ENCODE results near the gene FOS.

FOS gene

DNA sequence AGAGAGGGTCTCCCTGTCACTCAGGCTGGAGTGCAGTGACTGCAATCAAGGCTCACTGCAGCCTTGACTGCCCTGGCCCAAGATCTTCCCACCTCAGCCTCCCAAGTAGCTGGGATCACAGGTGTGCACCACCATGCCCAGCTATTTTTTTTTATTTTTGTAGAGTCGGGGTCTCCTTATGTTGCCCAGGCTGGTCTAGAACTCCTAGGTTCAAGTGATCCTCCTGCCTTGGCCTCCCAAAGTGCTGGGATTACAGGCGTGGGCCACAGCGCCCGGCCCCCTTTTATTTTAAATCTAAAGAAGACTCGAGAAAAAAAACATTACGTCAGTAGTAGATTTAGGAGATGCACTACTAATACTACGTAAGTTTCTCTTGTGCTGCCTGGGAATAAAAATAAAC is 14.3 kb downstream of the FOS start (continued):
- no peak for TF ChIP-seq ZNF76 (tag by site-specific recombination; IDR thresholded peaks at IDR 0.05; ENCODE audit: borderline replicate concordance, low read depth)

DNA sequence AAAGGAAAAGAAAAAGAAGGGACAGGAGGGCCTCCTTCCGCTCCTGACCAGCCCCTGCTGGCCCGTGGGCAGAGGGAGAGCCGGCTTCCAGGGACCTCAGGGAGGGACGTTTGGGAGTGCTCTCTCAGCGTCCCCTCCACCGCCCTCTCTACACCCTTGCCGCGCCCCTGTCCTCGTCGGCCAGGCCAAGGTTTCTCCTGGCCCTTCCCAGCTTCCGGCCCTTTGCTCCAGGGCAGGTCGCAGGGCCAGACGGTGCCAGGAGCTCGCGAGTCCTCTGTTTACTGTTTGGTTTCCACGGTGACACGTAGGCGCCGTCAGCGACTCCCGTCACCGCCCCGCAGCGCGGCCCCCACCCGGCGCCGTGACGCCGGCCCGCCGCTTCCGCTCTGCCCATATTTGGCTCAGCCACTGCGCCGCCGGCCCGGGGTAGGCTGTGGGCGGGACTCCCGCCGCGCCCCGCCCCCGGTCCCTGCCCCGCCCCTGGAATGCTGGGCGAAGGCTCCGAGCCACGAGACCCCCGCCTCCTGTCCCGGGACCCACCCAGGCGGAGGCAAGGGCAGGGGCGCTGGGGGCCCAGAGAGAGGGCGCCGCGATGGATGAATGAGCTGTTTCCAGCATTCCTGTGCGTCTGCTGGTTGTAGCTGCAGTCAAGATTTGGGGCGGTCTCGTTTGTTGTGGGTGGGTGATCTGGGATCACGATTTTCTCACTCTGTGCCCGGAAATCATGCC is 15.5 kb downstream of the FOS start:
- H3K4me1 ChIP-seq (ENCODE audit: control insufficient read depth, insufficient read depth, low read length), result peaks cover 13% of the 10 kb centered on the region; the same call in 1 of the 2 replicates
- no peaks in the 10 kb centered on the region for H3K9me3 ChIP-seq (ENCODE audit: control insufficient read depth, insufficient read depth, low read depth, low read length)
- no peaks in the 10 kb centered on the region for H3K36me3 ChIP-seq (ENCODE audit: control insufficient read depth in 2 of 2, insufficient read depth in 1 of 2, low read length in 2 of 2)
- peak overlapping the region; percentile 68 for H3K4me3 ChIP-seq (ENCODE audit: low read depth, low read length)
- POLR2A ChIA-PET, result interaction anchor here (0.6 to 1.4 kb wide), 5 partner anchors 24 to 169 kb away, joined by 3 to 7 read pairs (median 4); partner anchors contain the start of gene NEK9
- no peak overlapping the region for H3K27ac ChIP-seq (ENCODE audit: extremely low read depth, low read depth, low read length)
- CTCF ChIA-PET, result interaction anchor here (0.6 to 5.3 kb wide), 11 partner anchors 10 to 414 kb away, joined by 3 to 45 read pairs (median 4); no protein-coding TSS in a partner anchor
- TF ChIP-seq, protein P1, sequence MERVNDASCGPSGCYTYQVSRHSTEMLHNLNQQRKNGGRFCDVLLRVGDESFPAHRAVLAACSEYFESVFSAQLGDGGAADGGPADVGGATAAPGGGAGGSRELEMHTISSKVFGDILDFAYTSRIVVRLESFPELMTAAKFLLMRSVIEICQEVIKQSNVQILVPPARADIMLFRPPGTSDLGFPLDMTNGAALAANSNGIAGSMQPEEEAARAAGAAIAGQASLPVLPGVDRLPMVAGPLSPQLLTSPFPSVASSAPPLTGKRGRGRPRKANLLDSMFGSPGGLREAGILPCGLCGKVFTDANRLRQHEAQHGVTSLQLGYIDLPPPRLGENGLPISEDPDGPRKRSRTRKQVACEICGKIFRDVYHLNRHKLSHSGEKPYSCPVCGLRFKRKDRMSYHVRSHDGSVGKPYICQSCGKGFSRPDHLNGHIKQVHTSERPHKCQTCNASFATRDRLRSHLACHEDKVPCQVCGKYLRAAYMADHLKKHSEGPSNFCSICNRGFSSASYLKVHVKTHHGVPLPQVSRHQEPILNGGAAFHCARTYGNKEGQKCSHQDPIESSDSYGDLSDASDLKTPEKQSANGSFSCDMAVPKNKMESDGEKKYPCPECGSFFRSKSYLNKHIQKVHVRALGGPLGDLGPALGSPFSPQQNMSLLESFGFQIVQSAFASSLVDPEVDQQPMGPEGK (tag by site-specific recombination; IDR thresholded peaks at IDR 0.05), result peak; percentile 71
- TF ChIP-seq, protein P2, sequence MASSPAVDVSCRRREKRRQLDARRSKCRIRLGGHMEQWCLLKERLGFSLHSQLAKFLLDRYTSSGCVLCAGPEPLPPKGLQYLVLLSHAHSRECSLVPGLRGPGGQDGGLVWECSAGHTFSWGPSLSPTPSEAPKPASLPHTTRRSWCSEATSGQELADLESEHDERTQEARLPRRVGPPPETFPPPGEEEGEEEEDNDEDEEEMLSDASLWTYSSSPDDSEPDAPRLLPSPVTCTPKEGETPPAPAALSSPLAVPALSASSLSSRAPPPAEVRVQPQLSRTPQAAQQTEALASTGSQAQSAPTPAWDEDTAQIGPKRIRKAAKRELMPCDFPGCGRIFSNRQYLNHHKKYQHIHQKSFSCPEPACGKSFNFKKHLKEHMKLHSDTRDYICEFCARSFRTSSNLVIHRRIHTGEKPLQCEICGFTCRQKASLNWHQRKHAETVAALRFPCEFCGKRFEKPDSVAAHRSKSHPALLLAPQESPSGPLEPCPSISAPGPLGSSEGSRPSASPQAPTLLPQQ (tag by site-specific recombination; IDR thresholded peaks at IDR 0.05), result peak; percentile 81
- TF ChIP-seq ZNF600 (tag by site-specific recombination; IDR thresholded peaks at IDR 0.05) (0 out of 2 replicates have a peak, but pooled peaks have one; percentile 24), ZFHX2 (tag by site-specific recombination; conservative IDR thresholded peaks at IDR 0.05) (peak; percentile 89), SP3 (tag by site-specific recombination; IDR thresholded peaks at IDR 0.05) (peak; percentile 61), ZBTB17 (tag by site-specific recombination; IDR thresholded peaks at IDR 0.05) (peak; percentile 81; the same call in 1 of the 2 replicates), ZNF549 (tag by site-specific recombination; IDR thresholded peaks at IDR 0.05) (no peak), ZNF404 (tag by site-specific recombination; IDR thresholded peaks at IDR 0.05) (no peak), ZNF366 (tag by site-specific recombination; conservative IDR thresholded peaks at IDR 0.05) (0 out of 2 replicates have a peak, but pooled peaks have one; percentile 23), KLF8 (tag by site-specific recombination; IDR thresholded peaks at IDR 0.05) (peak; percentile 67; the same call in 1 of the 2 replicates), ZNF335 (tag by site-specific recombination; conservative IDR thresholded peaks at IDR 0.05) (peak; percentile 51), EGR2 (tag by site-specific recombination; IDR thresholded peaks at IDR 0.05; ENCODE audit: low read depth) (no peak; the same call in 1 of the 2 replicates), KLF9 (tag by site-specific recombination; IDR thresholded peaks at IDR 0.05; ENCODE audit: low read depth) (peak; percentile 72), SP2 (tag by site-specific recombination; IDR thresholded peaks at IDR 0.05) (peak; percentile 76), SP7 (tag by site-specific recombination; IDR thresholded peaks at IDR 0.05) (0 out of 2 replicates have a peak, but pooled peaks have one; percentile 19), IKZF3 (tag by site-specific recombination; IDR thresholded peaks at IDR 0.05) (peak; percentile 39), KLF1 (tag by site-specific recombination; IDR thresholded peaks at IDR 0.05) (peak; percentile 45), ZBTB20 (tag by site-specific recombination; IDR thresholded peaks at IDR 0.05) (peak; percentile 23; the same call in 1 of the 2 replicates), GLIS2 (tag by site-specific recombination; IDR thresholded peaks at IDR 0.05) (0 out of 2 replicates have a peak, but pooled peaks have one; percentile 24), ZXDB (tag by site-specific recombination; IDR thresholded peaks at IDR 0.05) (0 out of 2 replicates have a peak, but pooled peaks have one; percentile 62)
- TF ChIP-seq, protein P3, sequence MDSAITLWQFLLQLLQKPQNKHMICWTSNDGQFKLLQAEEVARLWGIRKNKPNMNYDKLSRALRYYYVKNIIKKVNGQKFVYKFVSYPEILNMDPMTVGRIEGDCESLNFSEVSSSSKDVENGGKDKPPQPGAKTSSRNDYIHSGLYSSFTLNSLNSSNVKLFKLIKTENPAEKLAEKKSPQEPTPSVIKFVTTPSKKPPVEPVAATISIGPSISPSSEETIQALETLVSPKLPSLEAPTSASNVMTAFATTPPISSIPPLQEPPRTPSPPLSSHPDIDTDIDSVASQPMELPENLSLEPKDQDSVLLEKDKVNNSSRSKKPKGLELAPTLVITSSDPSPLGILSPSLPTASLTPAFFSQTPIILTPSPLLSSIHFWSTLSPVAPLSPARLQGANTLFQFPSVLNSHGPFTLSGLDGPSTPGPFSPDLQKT (IDR thresholded peaks at IDR 0.05; ENCODE audit: borderline replicate concordance, low read depth, low read length), result peak; percentile 100
- TF ChIP-seq, protein P4, sequence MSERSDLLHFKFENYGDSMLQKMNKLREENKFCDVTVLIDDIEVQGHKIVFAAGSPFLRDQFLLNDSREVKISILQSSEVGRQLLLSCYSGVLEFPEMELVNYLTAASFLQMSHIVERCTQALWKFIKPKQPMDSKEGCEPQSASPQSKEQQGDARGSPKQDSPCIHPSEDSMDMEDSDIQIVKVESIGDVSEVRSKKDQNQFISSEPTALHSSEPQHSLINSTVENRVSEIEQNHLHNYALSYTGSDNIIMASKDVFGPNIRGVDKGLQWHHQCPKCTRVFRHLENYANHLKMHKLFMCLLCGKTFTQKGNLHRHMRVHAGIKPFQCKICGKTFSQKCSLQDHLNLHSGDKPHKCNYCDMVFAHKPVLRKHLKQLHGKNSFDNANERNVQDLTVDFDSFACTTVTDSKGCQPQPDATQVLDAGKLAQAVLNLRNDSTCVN (tag by site-specific recombination; optimal IDR thresholded peaks at IDR 0.05), result peak; percentile 36
- TF ChIP-seq, protein P5, sequence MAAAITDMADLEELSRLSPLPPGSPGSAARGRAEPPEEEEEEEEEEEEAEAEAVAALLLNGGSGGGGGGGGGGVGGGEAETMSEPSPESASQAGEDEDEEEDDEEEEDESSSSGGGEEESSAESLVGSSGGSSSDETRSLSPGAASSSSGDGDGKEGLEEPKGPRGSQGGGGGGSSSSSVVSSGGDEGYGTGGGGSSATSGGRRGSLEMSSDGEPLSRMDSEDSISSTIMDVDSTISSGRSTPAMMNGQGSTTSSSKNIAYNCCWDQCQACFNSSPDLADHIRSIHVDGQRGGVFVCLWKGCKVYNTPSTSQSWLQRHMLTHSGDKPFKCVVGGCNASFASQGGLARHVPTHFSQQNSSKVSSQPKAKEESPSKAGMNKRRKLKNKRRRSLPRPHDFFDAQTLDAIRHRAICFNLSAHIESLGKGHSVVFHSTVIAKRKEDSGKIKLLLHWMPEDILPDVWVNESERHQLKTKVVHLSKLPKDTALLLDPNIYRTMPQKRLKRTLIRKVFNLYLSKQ (tag by site-specific recombination; IDR thresholded peaks at IDR 0.05; ENCODE audit: borderline replicate concordance), result no peak
- TF ChIP-seq, protein P6, sequence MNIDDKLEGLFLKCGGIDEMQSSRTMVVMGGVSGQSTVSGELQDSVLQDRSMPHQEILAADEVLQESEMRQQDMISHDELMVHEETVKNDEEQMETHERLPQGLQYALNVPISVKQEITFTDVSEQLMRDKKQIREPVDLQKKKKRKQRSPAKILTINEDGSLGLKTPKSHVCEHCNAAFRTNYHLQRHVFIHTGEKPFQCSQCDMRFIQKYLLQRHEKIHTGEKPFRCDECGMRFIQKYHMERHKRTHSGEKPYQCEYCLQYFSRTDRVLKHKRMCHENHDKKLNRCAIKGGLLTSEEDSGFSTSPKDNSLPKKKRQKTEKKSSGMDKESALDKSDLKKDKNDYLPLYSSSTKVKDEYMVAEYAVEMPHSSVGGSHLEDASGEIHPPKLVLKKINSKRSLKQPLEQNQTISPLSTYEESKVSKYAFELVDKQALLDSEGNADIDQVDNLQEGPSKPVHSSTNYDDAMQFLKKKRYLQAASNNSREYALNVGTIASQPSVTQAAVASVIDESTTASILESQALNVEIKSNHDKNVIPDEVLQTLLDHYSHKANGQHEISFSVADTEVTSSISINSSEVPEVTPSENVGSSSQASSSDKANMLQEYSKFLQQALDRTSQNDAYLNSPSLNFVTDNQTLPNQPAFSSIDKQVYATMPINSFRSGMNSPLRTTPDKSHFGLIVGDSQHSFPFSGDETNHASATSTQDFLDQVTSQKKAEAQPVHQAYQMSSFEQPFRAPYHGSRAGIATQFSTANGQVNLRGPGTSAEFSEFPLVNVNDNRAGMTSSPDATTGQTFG (tag by site-specific recombination; IDR thresholded peaks at IDR 0.05; ENCODE audit: borderline replicate concordance), result no peak
